GM19467 (cell line): ENCODE results near the gene SPCS1.
"Not testable (repeated sequence)": the region's sequence is repeated elsewhere in the genome, so short reads cannot be mapped to it uniquely, and the experiment has no call there.

Experiments used
- ATAC-seq: cut with Tn5 transposase; IDR thresholded peaks from one replicate; pipeline ENCODE4 v1.9.1; 2021; ENCODE audit warnings: mild to moderate bottlenecking, moderate library complexity; ENCODE audit not compliant: unreplicated experiment

The SPCS1 gene

DNA sequence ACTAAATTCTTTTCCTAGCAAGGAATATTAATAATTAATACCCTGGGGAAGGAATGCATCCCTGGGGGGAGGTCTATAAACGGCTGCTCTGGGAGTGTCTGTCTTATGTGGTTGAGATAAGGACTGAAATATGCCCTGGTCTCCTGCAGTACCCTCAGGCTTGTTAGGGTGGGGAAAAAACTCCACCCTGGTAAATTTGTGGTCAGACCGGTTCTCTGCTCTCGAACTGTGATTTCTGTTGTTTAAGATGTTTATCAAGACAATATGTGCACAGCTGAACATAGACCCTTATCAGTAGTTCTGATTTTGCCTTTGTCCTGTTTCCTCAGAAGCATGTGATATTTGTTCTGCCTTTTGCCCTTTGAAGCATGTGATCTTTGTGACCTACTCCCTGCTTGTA lies 22.8 kb downstream of the SPCS1 start:
- not testable (repeated sequence) for ATAC-seq

DNA sequence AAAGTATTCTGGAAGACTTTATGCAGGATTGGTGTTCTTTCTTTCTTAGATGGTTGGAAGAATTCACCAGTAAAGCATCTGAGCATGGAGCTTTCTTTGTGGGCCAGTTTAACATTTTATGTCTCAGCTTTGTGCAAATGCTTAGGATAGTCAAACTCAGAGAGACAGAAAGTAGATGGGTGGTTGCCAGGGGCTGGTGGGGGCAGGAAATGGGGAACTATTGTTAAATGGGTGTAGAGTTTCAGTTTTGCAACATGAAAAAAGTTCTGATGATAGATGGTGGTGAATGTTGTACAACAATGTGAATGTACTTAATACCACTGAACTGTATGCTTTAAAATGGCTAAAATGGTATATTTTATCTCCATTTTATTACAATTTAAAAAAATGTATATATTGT lies 24.8 kb downstream of the SPCS1 start:
- ATAC-seq, result no peak

DNA sequence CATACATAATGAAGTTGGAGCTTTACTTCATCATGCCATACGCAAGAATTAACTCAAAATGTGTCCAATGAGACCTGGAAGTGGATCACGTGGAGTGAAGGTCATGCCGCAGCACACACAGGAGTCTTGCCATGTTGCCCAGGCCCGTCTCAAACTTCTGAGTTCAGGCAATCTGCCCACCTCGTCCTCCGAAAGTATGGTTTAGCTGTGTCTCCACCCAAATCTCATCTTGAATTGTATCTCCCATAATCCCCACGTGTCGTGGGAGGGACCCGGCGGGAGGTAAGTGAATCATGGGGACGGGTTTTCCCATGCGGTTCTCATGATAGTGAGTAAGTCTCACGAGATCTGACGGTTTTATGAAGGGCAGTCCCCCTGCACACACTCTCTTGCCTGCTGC lies 25.7 kb downstream of the SPCS1 start:
- no peak for ATAC-seq

DNA sequence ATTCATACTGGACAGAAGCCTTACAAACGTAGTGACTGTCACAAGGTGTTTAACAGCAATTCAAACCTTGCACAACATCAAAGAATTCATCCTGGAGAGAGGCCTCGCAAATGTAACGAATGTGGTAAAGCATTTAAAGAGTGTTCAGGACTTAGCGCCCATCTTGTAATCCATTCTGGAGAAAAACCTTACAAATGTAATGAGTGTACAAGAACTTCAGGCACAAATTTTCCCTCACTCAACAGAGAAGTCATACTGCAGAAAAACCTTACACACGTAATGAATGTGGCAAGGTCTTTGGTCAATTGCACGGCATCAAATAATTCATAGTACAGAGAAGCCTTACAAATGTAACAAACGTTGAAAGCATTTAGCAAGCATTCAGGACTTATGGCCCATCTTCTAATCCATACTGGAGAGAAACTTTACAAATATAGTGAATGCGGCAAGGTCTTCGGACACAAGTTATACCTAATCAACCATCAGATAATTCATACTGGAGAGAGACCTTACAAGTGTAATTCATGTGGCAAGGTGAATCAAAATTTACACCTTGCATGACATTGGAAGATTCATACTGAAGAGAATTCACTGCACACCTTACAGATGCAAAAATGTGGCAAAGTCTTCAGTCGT lies 27.5 kb downstream of the SPCS1 start:
- ATAC-seq, result no peak

DNA sequence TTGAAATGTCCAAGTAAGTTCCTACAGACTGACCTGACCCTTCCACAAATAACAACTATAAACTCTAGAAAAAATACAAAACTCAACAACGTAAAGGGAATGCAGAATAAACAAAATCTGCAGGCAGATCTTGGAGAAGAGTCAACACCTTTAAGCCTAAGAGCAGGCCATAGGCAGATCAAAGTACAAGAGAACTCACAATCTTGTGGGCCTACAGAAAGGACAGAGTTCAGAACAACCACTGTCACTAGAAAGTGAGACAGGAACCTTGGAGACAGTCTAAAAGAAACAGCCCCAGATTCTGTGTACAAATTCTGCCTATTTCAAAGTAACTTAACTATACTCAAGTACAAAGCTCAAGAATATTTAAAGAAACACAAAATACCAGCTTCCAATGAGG lies 33.8 kb downstream of the SPCS1 start:
- no peak for ATAC-seq

DNA sequence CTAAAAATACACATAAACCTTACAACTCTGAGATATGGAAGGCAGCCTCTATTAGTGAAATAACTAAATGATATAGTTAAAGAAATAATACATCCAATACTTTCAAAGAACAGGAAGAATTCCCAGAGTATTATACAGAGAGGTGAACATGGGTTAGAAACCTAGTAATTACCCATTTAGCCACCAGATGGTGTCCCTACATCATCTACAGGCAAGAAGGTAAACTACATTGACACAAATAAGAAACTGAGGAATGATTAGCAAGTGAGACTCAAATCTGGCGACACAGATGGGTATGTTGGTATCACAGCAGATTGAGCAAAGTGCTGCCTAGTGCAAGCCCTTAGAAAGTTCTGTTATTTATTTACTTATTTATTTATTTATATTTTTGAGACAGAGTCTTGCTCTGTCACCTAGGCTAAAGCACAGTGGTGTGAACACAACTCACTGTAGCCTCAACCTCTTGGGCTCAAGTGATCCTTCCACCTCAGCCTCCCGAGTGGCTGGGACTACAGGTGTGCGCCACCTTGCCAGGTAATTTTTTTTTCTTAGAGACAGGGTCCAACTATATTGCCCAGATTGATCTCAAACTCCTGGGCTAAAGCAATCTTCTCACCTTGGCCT lies 36.6 kb downstream of the SPCS1 start:
- ATAC-seq, result no peak

DNA sequence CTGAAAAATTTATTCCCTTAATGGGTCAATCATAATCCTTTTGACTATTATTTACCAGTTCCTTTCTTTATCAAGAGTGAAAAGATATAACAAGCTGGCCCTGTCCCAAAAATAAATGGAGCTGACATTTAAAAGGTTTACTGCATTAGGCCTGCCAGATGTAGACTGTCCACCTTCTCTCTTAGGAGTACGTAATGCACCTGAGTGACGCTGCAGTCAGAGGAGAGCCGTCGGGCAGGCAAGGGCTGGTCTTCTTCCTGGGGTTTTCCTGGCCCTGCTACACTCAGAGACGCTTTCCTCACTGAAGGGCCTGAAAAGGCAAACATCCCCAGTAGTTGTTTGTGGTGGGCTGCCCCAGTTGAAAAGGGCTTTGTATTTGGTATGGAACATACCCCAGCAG lies 37.2 kb downstream of the SPCS1 start:
- no peak for ATAC-seq

DNA sequence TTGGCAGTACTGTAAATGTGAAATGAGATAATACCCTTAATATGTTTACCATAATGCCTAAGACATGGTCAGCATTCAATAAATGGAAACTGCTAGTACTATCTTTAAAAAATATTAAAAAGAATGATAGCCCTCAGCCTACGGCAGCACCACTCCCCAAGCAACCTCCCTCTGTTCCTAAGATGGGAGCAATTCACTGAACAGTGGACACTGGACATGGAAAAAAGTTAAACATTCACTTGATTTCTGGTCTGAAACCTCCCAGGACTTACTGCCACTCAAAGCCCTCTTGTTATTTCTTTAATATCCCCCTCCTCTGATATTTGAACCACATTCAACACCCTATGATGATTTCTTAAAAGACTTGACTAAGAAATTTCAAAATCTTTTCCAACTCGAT lies 37.8 kb downstream of the SPCS1 start:
- no peak for ATAC-seq

DNA sequence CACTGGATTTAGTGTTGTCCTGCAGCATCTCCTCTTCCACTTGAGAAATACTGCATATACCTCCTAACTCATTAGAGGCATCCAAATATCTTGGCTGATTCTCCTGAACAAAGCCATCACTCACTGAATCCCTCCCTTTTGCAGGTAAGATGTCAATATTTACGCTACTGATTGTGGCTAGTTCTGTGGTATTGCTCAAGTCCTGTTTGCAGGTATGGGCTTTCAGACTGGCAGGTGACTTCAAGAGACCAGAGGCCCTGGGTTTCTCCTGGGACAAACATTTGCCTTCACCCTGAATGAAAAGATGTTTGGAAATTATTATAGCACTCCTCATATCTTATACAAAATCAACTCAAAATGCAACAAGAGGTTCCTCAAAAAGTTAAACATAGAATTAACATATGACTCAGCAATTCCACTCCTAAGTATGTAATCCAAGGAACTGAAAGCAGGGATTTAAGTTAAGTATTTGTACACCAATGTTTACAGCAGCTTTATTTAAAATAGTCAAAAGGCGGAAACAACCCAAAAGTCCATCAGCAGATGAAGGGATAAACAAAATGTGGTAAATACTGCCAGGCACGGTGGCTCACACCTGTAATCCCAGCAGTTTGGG lies 46.2 kb downstream of the SPCS1 start:
- no peak for ATAC-seq

DNA sequence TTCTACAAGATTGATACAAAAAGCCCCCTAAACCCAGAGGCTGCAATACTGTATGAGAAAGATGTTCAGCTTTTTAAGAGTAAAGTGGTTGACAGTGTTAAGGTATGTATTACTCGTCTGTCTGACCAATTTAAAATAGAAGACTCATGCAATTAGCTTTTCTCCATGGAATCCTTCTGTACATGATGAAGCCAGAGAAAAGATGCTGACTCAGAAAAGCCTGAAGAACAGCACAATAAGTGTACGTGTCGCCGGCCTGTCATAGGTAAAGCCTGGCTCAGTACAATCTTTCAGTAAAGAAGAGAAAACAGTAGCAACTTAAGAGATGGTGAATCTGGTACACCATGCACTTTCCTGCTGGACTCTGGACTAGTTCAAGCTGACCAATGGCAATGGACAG lies 48.5 kb downstream of the SPCS1 start:
- ATAC-seq, result no peak

DNA sequence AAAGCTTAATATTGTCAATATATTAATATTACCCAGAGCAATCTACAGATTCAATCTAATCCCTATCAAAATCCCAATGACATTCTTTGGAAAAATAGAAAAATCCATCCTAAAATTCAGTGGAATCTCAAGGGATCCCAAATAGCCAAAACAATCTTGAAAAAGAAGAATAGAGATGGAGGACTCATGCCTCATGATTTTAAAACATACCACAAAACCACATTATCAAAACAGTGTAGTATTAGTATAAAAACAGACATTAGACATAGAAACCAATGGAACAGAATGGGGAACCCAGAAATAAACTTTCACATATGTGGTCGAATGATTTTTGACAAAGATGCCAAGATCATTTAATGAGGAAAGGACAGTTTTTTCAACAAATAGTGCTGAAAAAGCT lies 50.2 kb downstream of the SPCS1 start:
- ATAC-seq, result no peak
